A549 (cell line): ENCODE measurements around the gene DCP1A. TPM values are rescaled to one million over a fixed set of nuclear protein-coding genes. Genes with fewer than 3 reads are reported as not detected.

Source experiments
- CBX2 ChIP-seq: fragments of 200-600 bp; sonication (generic); IDR thresholded peaks from 2 replicates; pipeline ENCODE4 v1.6.1; 2016; ENCODE audit warnings: low read depth, mild to moderate bottlenecking, borderline replicate concordance
- CEBPB ChIP-seq, 2 experiments: fragments of >200 bp in 1 of 2; sonication (Bioruptor Twin) in 1 of 2; formaldehyde crosslinking in 1 of 2; IDR thresholded peaks; 2 replicates each; pipeline ENCODE4 v1.6.1; 2012 to 2016
- CHD4 ChIP-seq: fragments of 200-600 bp; sonication (generic); IDR thresholded peaks from 2 replicates; pipeline ENCODE4 v1.6.1; 2016; ENCODE audit warnings: antibody characterized with exemption, mild to moderate bottlenecking, borderline replicate concordance
- EHF ChIP-seq: fragments of 250-450 bp; sonication (Bioruptor Pico); IDR thresholded peaks from 2 replicates; pipeline ENCODE4 v1.5.0; 2020; ENCODE audit warnings: mild to moderate bottlenecking
- ELK1 ChIP-seq: fragments of 150-350 bp; IDR thresholded peaks from 2 replicates; pipeline ENCODE4 v1.6.1; 2014; ENCODE audit warnings: low read depth, mild to moderate bottlenecking, low read length
- ESRRA ChIP-seq: fragments of 150-350 bp; IDR thresholded peaks from 2 replicates; pipeline ENCODE4 v1.6.1; 2014; ENCODE audit warnings: mild to moderate bottlenecking, low read length, borderline replicate concordance
- FOSB ChIP-seq: fragments of 250-450 bp; sonication (Bioruptor Pico); IDR thresholded peaks from 2 replicates; pipeline ENCODE4 v1.5.0; 2020; ENCODE audit warnings: mild to moderate bottlenecking, moderate library complexity
- HDAC2 ChIP-seq: fragments of 200-600 bp; sonication (generic); IDR thresholded peaks from 2 replicates; pipeline ENCODE4 v1.6.1; 2016
- HES2 ChIP-seq: fragments of >200 bp; sonication (Bioruptor Twin); formaldehyde crosslinking; IDR thresholded peaks from 2 replicates; pipeline ENCODE4 v1.6.1; 2016
- HMGXB4 ChIP-seq: fragments of 250-450 bp; sonication (Bioruptor Pico); IDR thresholded peaks from 2 replicates; pipeline ENCODE4 v1.5.0; 2021; ENCODE audit warnings: mild to moderate bottlenecking, moderate library complexity, borderline replicate concordance
- HOXB13 ChIP-seq: fragments of 250-450 bp; sonication (Bioruptor Pico); IDR thresholded peaks from 2 replicates; pipeline ENCODE4 v1.5.0; 2020; ENCODE audit warnings: low read depth, mild to moderate bottlenecking, moderate library complexity
- HOXB5 ChIP-seq: fragments of 250-450 bp; sonication (Bioruptor Pico); IDR thresholded peaks from 2 replicates; pipeline ENCODE4 v1.5.0; 2020; ENCODE audit warnings: mild to moderate bottlenecking, moderate library complexity
- KDM1A ChIP-seq: fragments of 200-600 bp; sonication (generic); IDR thresholded peaks from 2 replicates; pipeline ENCODE4 v1.6.1; 2016; ENCODE audit warnings: low read depth, mild to moderate bottlenecking
- MAFK ChIP-seq: fragments of 450-650 bp; IDR thresholded peaks from 2 replicates; pipeline ENCODE4 v1.6.1; 2014; ENCODE audit not compliant: partially characterized antibody
- MAX ChIP-seq: IDR thresholded peaks from 2 replicates; pipeline ENCODE4 v1.6.1; 2012
- MAZ ChIP-seq: fragments of 150-350 bp; IDR thresholded peaks from 2 replicates; pipeline ENCODE4 v1.6.1; 2014; ENCODE audit warnings: antibody characterized with exemption, low read depth, low read length, borderline replicate concordance
- PBX3 ChIP-seq: IDR thresholded peaks from 2 replicates; pipeline ENCODE4 v1.6.1; 2012
- PHF8 ChIP-seq: fragments of 200-600 bp; sonication (generic); IDR thresholded peaks from 2 replicates; pipeline ENCODE4 v1.6.1; 2016; ENCODE audit warnings: low read depth, mild to moderate bottlenecking, antibody characterized with exemption, moderate library complexity, borderline replicate concordance
- POLR2AphosphoS2 ChIP-seq: conservative IDR thresholded peaks from 2 replicates; pipeline ENCODE4 v1.6.1; 2012; ENCODE audit warnings: low read length, improper control_type of control experiment, inconsistent platforms
- RAD21 ChIP-seq, 2 experiments: fragments of >200 bp in 1 of 2; sonication (Bioruptor Twin) in 1 of 2; formaldehyde crosslinking in 1 of 2; IDR thresholded peaks in 1 of 2; conservative IDR thresholded peaks in 1 of 2; 2 replicates in 1 of 2; 3 replicates in 1 of 2; pipeline ENCODE4 v1.6.1; 2012 to 2018; ENCODE audit warnings: inconsistent platforms in 1 of 2
- RARB ChIP-seq: fragments of 250-450 bp; sonication (Bioruptor Pico); IDR thresholded peaks from 2 replicates; pipeline ENCODE4 v1.8.0; 2021; ENCODE audit warnings: mild to moderate bottlenecking, moderate library complexity
- REST ChIP-seq: fragments of 200-600 bp; sonication (generic); IDR thresholded peaks from 2 replicates; pipeline ENCODE4 v1.6.1; 2016; ENCODE audit warnings: antibody characterized with exemption, mild to moderate bottlenecking, moderate library complexity
- SMC3 ChIP-seq: fragments of >200 bp; sonication (Bioruptor Twin); formaldehyde crosslinking; IDR thresholded peaks from 3 replicates; pipeline ENCODE4 v1.6.1; 2018; ENCODE audit warnings: inconsistent platforms
- ZNF302 ChIP-seq: fragments of 250-450 bp; sonication (Bioruptor Pico); IDR thresholded peaks from 2 replicates; pipeline ENCODE4 v1.9.0; 2021; ENCODE audit warnings: inconsistent platforms, mild to moderate bottlenecking, moderate library complexity
- polyA plus RNA-seq, 4 experiments: library from polyadenylated mRNA; depleted of rRNA in 3 of 4; stranded (reverse); fragments of >200 nt; fragmentation: RNase III in 1 of 4; extraction: RNeasy Plus Mini Kit Qiagen cat#74134 plus additional on column Dnase treatment in 1 of 4; gene quantifications; 2 replicates in 3 of 4; 3 replicates in 1 of 4; pipeline ENCODE4 v1.2.3, GENCODE V29; 2011 to 2017

Gene DCP1A
- polyA plus RNA-seq, 2 of the 4 experiments (the other 2 are of a cell fraction), result 7.3 to 27.4 TPM

GRCh38 chr3:53269888-53270880, 77.2 kb downstream of the DCP1A start (continued):
- TF ChIP-seq MAZ (no peak), PHF8 (no peak), ESRRA (no peak), HOXB13 (peak; percentile 34), POLR2AphosphoS2 (no peak), MAFK (peak; percentile 100), ELK1 (no peak), HDAC2 (no peak), ZNF302 (CRISPR knock-in tag) (no peak), CEBPB (IDR thresholded peaks at IDR 0.05) (peak in 1 of 2 experiments; percentile 58; a peak in 2 of 4 replicates), FOSB (0 out of 2 replicates have a peak, but pooled peaks have one; percentile 39), PBX3 (peak; percentile 55), CBX2 (no peak), SMC3 (peak; percentile 26; the same call in 2 of the 3 replicates), CHD4 (no peak), MAX (peak; percentile 84), HOXB5 (CRISPR knock-in tag) (0 out of 2 replicates have a peak, but pooled peaks have one; percentile 55), REST (no peak), RAD21 (conservative IDR thresholded peaks at IDR 0.05 in 1 of 2, IDR thresholded peaks at IDR 0.05 in 1 of 2) (peak; percentile 30 to 40; a peak in 3 of 5 replicates), RARB (CRISPR knock-in tag) (no peak; the same call in 1 of the 2 replicates), HES2 (no peak), HMGXB4 (CRISPR knock-in tag) (no peak), KDM1A (no peak), EHF (CRISPR knock-in tag) (no peak)
